Bone marrow (tissue), 2 donors: ENCODE measurements around the gene C14orf119.

Source experiments
- DNase-seq, 2 donors: peaks; one replicate each; lab custom pipeline; 2025; lab: John Stamatoyannopoulos, UW

C14orf119 gene

DNA sequence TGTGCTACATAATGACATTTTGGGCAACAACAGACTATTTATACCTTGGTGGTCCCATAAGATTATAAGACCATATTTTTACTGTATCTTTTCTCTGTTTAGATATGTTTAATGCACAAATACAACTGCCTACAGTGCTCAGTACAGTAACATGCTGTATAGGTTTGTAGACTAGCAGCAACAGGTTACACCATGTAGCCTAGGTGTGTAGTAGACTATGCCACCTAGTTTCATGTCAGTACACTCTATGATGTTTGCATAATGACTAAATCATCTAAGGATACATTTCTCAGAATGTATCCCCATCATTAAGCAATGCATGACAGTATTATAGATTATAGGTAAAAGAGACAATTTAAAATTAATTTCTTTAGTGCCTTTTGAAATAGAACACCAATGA is 54.4 kb downstream of the C14orf119 start:
- DNase-seq: no peak
